Neuronal stem cell (in vitro differentiated cells): ENCODE data around the gene ARHGEF4.
A peak's percentile ranks its signal among the peaks of the same experiment; 100 is the strongest.
"Not testable (repeated sequence)": the region's sequence is repeated elsewhere in the genome, so short reads cannot be mapped to it uniquely, and the experiment has no call there.

Source experiments
- DNase-seq: peaks from one replicate; pipeline ENCODE4 v3.0.0-alpha.2; 2013; ENCODE audit warnings: low spot score
- H2AFZ ChIP-seq: one replicate; pipeline ENCODE4 v1.6.1; 2013; ENCODE audit warnings: mild to moderate bottlenecking, low read length, inconsistent platforms
- H2AK5ac ChIP-seq: 2 replicates; pipeline ENCODE4 v1.6.1; 2013; ENCODE audit warnings: low read depth, mild to moderate bottlenecking, inconsistent platforms, low read length, moderate library complexity, mixed read lengths
- H2BK120ac ChIP-seq: 2 replicates; pipeline ENCODE4 v1.6.1; 2013; ENCODE audit warnings: low read depth, mild to moderate bottlenecking, inconsistent platforms, low read length, moderate library complexity, mixed read lengths
- H2BK12ac ChIP-seq: one replicate; pipeline ENCODE4 v1.6.1; 2013; ENCODE audit warnings: low read length, inconsistent platforms
- H2BK15ac ChIP-seq: 2 replicates; pipeline ENCODE4 v1.6.1; 2013; ENCODE audit warnings: mild to moderate bottlenecking, low read length, inconsistent platforms, mixed read lengths
- H2BK5ac ChIP-seq: one replicate; pipeline ENCODE4 v1.6.1; 2013; ENCODE audit warnings: inconsistent platforms, mild to moderate bottlenecking, low read length, moderate library complexity
- H3K14ac ChIP-seq: one replicate; pipeline ENCODE4 v1.6.1; 2013; ENCODE audit warnings: low read length, inconsistent platforms
- H3K18ac ChIP-seq: 2 replicates; pipeline ENCODE4 v1.6.1; 2013; ENCODE audit warnings: low read length, inconsistent platforms
- H3K23ac ChIP-seq: 2 replicates; pipeline ENCODE4 v1.6.1; 2013; ENCODE audit warnings: low read depth, mild to moderate bottlenecking, mixed read lengths, low read length, inconsistent platforms; ENCODE audit not compliant: poor library complexity
- H3K27ac ChIP-seq: replicated peaks from 3 replicates; pipeline ENCODE4 v1.5.1; 2013; ENCODE audit warnings: low read length, inconsistent platforms
- H3K27me3 ChIP-seq, 3 experiments: 2 replicates each; pipeline ENCODE4 v1.6.1; 2013; ENCODE audit warnings: low read length in 3 of 3, mild to moderate bottlenecking in 2 of 3, inconsistent platforms in 1 of 3, low read depth in 1 of 3, mixed read lengths in 1 of 3, moderate library complexity in 1 of 3; ENCODE audit not compliant: control insufficient read depth in 3 of 3, insufficient read depth in 3 of 3
- H3K36me3 ChIP-seq, 2 donors: replicated peaks in 1 of 2; 2 replicates each; pipeline ENCODE4 v1.6.1; 2013; ENCODE audit warnings: low read length in 2 of 2; ENCODE audit not compliant: control insufficient read depth in 2 of 2, insufficient read depth in 2 of 2
- H3K4ac ChIP-seq: 2 replicates; pipeline ENCODE4 v1.6.1; 2013; ENCODE audit warnings: inconsistent platforms, mild to moderate bottlenecking, low read length, moderate library complexity
- H3K4me1 ChIP-seq, 2 donors: 1 replicate in 1 of 2; 2 replicates in 1 of 2; pipeline ENCODE4 v1.6.1; 2013; ENCODE audit warnings: low read length in 2 of 2, low read depth in 1 of 2; ENCODE audit not compliant: control insufficient read depth in 2 of 2, insufficient read depth in 1 of 2
- H3K4me2 ChIP-seq: one replicate; pipeline ENCODE4 v1.6.1; 2013; ENCODE audit warnings: mild to moderate bottlenecking, low read length, inconsistent platforms; ENCODE audit not compliant: insufficient read depth, poor library complexity, severe bottlenecking
- H3K4me3 ChIP-seq, 2 donors: 2 replicates each; pipeline ENCODE4 v1.5.1; 2013; ENCODE audit warnings: low read length in 2 of 2, mild to moderate bottlenecking in 2 of 2, inconsistent platforms in 1 of 2, moderate library complexity in 1 of 2
- H3K79me1 ChIP-seq: one replicate; pipeline ENCODE4 v1.6.1; 2013; ENCODE audit warnings: low read depth, mild to moderate bottlenecking, inconsistent platforms, low read length, moderate library complexity
- H3K9ac ChIP-seq: one replicate; pipeline ENCODE4 v1.6.1; 2013; ENCODE audit warnings: mild to moderate bottlenecking, low read depth, low read length, inconsistent platforms; ENCODE audit not compliant: poor library complexity
- H3K9me3 ChIP-seq, 2 donors: replicated peaks in 1 of 2; 2 replicates each; pipeline versions ENCODE3 to v1.6.1; 2013; ENCODE audit warnings: low read length in 2 of 2, mild to moderate bottlenecking in 2 of 2, inconsistent platforms in 1 of 2, low read depth in 1 of 2, mixed read lengths in 1 of 2, moderate library complexity in 1 of 2; ENCODE audit not compliant: control insufficient read depth in 2 of 2, insufficient read depth in 1 of 2
- H4K8ac ChIP-seq: one replicate; pipeline ENCODE4 v1.6.1; 2013; ENCODE audit warnings: low read depth, mild to moderate bottlenecking, inconsistent platforms, low read length, moderate library complexity
- H4K91ac ChIP-seq: one replicate; pipeline ENCODE4 v1.6.1; 2013; ENCODE audit warnings: low read length, low read depth, mild to moderate bottlenecking, inconsistent platforms; ENCODE audit not compliant: poor library complexity
- WGBS, 2 donors: extraction: QIAGEN DNeasy Blood & Tissue Kit; methylation state at CpG; one replicate each; pipeline ENCODE4 v1.1.7; 2013; ENCODE audit warnings: missing lambda C conversion rate in 2 of 2, mixed read lengths in 1 of 2; ENCODE audit not compliant: insufficient read length in 2 of 2, insufficient replicate concordance in 1 of 2; ENCODE audit errors: extremely low coverage in 2 of 2; 5-methylcytosine and 5-hydroxymethylcytosine counted together

Gene ARHGEF4

DNA sequence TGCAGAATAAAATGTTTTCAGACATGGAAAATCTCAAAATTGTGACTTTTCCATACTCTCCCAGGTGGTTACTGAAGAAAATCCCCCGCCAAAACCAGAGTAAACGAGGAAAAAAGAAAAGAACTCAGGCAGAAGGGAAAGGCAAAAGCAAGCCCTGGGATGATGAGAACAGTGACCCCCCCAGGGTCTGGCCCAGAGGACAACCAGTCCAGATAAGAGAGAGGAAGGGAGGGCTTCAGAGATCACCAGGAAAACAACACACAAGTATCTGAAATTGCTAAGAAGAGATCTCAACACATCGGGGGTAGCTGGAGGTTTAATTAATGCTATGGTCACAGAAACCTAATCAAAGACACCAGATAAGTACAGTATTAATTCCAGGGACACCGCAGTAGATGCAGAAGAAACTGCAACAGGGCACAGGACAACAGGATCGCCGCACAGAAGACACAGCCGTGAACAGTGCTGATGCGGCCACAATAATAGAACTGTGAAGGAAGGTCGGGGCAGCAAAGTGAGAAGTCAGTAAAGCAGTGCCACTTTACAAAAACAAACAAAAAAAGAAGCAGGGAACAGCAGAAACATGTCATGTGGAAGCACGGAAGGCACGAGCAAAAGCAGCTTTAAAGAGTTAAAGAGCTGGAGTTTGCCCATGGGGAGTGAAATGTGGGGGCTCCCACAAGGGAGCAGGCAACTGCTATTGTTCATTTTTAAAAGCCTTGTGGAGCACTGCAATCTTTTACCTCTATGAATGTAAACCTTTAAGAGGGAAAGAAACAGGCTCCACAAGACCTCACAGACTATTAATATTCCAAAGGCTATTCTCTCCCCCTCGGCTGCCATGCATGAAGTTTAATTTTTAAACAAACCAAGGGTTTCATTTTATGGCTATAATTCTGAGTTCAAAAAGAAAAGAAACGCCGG lies 228.1 kb downstream of the ARHGEF4 start:
- Histone ChIP-seq H3K23ac (no peak overlapping the region), H2AFZ (no peak overlapping the region), H3K36me3 (peaks cover 13 to 91% of the 10 kb centered on the region in 2 donors), H4K8ac (no peak overlapping the region), H3K9me3 (no peaks in the 10 kb centered on the region), H3K79me1 (peaks cover 13% of the 10 kb centered on the region), H2BK120ac (no peak overlapping the region), H2BK15ac (no peak overlapping the region), H3K9ac (peak overlapping the region; percentile 4), H3K27me3 (no peaks in the 10 kb centered on the region), H3K14ac (no peak overlapping the region), H2AK5ac (no peak overlapping the region), H3K27ac (no peak overlapping the region), H2BK12ac (no peak overlapping the region), H3K4ac (no peak overlapping the region), H3K4me1 (peaks cover 5 to 7% of the 10 kb centered on the region in 2 donors), H3K4me3 (no peak overlapping the region), H2BK5ac (no peak overlapping the region), H4K91ac (no peak overlapping the region), H3K18ac (no peak overlapping the region), H3K4me2 (peak overlapping the region; percentile 4)
- WGBS, 2 donors = no CpG with 5 or more reads among the region's 14 CpGs
- no peak for DNase-seq

DNA sequence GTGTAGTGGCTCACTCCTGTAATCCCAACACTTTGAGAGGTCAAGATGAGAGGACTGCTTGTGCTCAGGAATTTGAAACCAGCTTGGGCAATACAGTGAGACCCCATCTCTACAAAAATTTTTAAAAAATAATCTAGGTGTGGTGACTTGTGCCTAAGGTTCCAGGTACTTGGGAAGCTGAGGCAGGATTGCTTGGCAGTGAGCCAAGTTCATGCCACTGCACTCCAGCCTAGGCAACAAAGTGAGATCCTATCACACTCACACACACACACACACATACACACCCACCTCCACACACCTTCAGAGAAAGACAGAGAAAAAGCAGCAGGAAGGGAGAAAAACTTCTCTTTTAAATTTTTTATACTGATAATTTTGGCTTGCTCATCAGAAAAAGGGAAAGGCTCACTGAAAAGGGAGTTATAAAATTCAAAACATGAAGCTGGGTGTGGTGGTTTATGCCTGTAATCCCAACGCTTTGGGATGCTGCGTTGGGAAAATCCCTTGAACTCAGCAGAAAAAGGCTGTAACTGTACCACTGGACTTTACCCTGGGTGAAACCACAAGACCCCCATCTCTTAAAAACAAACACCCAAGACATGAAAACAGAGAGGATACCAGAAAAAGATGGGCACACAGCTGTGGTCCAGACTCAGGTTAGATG lies 230.9 kb downstream of the ARHGEF4 start:
- H3K18ac ChIP-seq = no peak overlapping the region
- H3K27me3 ChIP-seq = no peaks in the 10 kb centered on the region
- H3K9ac ChIP-seq = no peak overlapping the region
- no peak overlapping the region for H3K14ac ChIP-seq
- no peak overlapping the region for H3K23ac ChIP-seq
- H4K8ac ChIP-seq = no peak overlapping the region
- no peak overlapping the region for H3K4ac ChIP-seq
- no peak overlapping the region for H3K27ac ChIP-seq
- no peak overlapping the region for H2BK120ac ChIP-seq
- WGBS, 2 donors = no CpG with 5 or more reads among the region's 2 CpGs
- H3K36me3 ChIP-seq = peaks cover 21 to 95% of the 10 kb centered on the region in 2 donors
- no peak overlapping the region for H2BK12ac ChIP-seq
- H4K91ac ChIP-seq = no peak overlapping the region
- no peak overlapping the region for H2AFZ ChIP-seq
- H2BK5ac ChIP-seq = no peak overlapping the region
- no peak overlapping the region for H3K4me2 ChIP-seq
- peaks cover 2 to 4% of the 10 kb centered on the region in 2 donors for H3K9me3 ChIP-seq
- H3K79me1 ChIP-seq = peaks cover 15% of the 10 kb centered on the region
- no peak for DNase-seq
- peaks cover 5 to 7% of the 10 kb centered on the region in 2 donors for H3K4me1 ChIP-seq
- H3K4me3 ChIP-seq = no peak overlapping the region
- no peak overlapping the region for H2BK15ac ChIP-seq
- H2AK5ac ChIP-seq = no peak overlapping the region

DNA sequence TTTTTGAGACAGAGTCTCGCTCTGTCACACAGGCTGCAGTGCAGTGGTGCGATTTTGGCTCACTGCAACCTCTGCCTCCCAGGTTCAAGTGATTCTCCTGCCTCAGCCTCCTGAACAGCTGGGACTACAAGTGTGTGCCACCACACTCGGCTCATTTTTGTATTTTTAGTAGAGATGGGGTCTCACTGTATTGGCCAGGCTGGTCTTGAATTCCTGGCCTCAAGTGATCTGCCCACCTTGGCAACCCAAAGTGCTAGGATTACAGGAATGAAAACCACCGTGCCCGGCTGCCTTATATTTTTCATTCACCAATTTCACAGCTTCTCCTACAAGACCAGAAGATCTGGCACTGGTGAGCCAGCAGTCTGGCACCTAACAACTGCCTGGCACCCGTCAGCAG lies 231.5 kb downstream of the ARHGEF4 start:
- H3K4me3 ChIP-seq, H3K14ac ChIP-seq, H4K8ac ChIP-seq, H2BK120ac ChIP-seq, H3K23ac ChIP-seq, H2AFZ ChIP-seq, H2AK5ac ChIP-seq, H3K18ac ChIP-seq, H3K9me3 ChIP-seq, H2BK15ac ChIP-seq, H3K4ac ChIP-seq, H2BK12ac ChIP-seq, H3K4me2 ChIP-seq, DNase-seq, H3K27me3 ChIP-seq, H2BK5ac ChIP-seq, H3K27ac ChIP-seq, H3K9ac ChIP-seq, H3K4me1 ChIP-seq, H4K91ac ChIP-seq: not testable (repeated sequence)
- Histone ChIP-seq H3K79me1 (peaks cover 15% of the 10 kb centered on the region), H3K36me3 (peaks cover 20 to 95% of the 10 kb centered on the region in 2 donors)
- WGBS, 2 donors = no CpG with 5 or more reads among the region's 6 CpGs

DNA sequence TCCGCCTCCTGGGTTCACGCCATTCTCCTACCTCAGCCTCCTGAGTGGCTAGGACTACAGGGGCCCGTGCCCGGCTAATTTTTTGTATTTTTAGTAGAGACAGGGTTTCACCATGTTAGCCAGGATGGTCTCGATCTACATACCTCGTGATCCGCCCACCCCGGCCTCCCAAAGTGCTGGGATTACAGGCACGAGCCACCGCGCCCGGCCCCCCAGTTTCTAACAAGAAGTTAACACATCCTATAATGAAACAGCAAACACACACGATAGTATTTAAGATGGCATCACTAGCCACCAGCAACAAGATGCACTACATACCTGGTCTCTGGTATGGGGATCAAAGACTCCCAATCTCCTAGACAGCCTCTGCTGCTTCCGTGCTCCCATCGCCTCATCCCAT lies 238.9 kb downstream of the ARHGEF4 start:
- H2AK5ac ChIP-seq, H3K4me1 ChIP-seq, H3K4me3 ChIP-seq, H3K9ac ChIP-seq, H3K9me3 ChIP-seq, H2BK12ac ChIP-seq, DNase-seq, H3K27me3 ChIP-seq, H2BK120ac ChIP-seq, H4K91ac ChIP-seq, H3K4me2 ChIP-seq, H2BK15ac ChIP-seq, H3K18ac ChIP-seq, H2BK5ac ChIP-seq, H3K4ac ChIP-seq, H2AFZ ChIP-seq: not testable (repeated sequence)
- H4K8ac ChIP-seq = peak overlapping the region; percentile 95
- H3K79me1 ChIP-seq = peaks cover 14% of the 10 kb centered on the region
- WGBS, 2 donors = no CpG with 5 or more reads among the region's 15 CpGs
- H3K36me3 ChIP-seq = peaks cover 36 to 99% of the 10 kb centered on the region in 2 donors
- peak overlapping the region; percentile 31 for H3K14ac ChIP-seq
- peak overlapping the region; percentile 53 for H3K23ac ChIP-seq
- H3K27ac ChIP-seq = peak overlapping the region; percentile 36
